HUES64 (cell line): Measurements from ENCODE around the gene CAMSAP2.

Source experiments
- H3K27ac ChIP-seq: 2 replicates; pipeline ENCODE4 v1.7.0; 2013; ENCODE audit warnings: low read depth, low read length, inconsistent platforms
- H3K27me3 ChIP-seq: 2 replicates; pipeline ENCODE4 v1.6.1; 2013; ENCODE audit warnings: mild to moderate bottlenecking, low read length; ENCODE audit not compliant: insufficient read depth
- H3K36me3 ChIP-seq: 2 replicates; pipeline ENCODE4 v1.6.1; 2013; ENCODE audit warnings: mild to moderate bottlenecking, low read length; ENCODE audit not compliant: insufficient read depth
- H3K4me1 ChIP-seq: 2 replicates; pipeline ENCODE4 v1.6.1; 2013; ENCODE audit warnings: mild to moderate bottlenecking, low read length, moderate library complexity; ENCODE audit not compliant: insufficient read depth
- H3K4me3 ChIP-seq: 2 replicates; pipeline ENCODE4 v1.5.1; 2013; ENCODE audit warnings: mild to moderate bottlenecking, low read length, moderate library complexity
- H3K9ac ChIP-seq: 2 replicates; pipeline ENCODE4 v1.6.1; 2013; ENCODE audit warnings: mild to moderate bottlenecking, low read depth, low read length
- H3K9me3 ChIP-seq: 2 replicates; pipeline ENCODE4 v1.6.1; 2013; ENCODE audit warnings: low read depth, low read length; ENCODE audit not compliant: insufficient read depth
- WGBS: fragments of 150-250, 120-280 bp; methylation state at CpG from one replicate; pipeline ENCODE4 v1.1.7; 2013; ENCODE audit warnings: missing lambda C conversion rate; 5-methylcytosine and 5-hydroxymethylcytosine counted together

CAMSAP2 gene

DNA sequence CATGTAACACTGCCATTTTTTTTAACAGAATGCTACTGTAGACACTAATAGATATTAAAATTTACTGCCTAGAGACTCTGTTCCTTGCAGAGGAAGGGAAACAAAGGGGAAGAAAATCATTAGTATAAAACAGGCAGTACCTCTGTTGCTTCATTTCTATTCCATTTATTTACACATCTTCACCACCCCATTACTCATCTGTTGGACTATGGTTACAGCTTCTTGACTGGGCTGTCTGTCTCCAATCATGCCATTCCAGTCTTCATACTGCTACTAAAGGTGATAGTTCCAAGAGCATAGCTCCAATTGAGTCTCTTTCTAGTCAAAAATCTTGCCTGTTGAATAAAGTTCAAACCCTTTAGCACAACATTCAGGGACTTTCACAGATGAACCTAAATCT is 111.9 kb downstream of the CAMSAP2 start:
- H3K4me1 ChIP-seq, result peaks cover 7% of the 10 kb centered on the region; the same call in 1 of the 2 replicates
- no peak overlapping the region for H3K27ac ChIP-seq
- H3K4me3 ChIP-seq, result no peak overlapping the region
- peaks cover 90% of the 10 kb centered on the region for H3K36me3 ChIP-seq
- H3K9me3 ChIP-seq, result no peaks in the 10 kb centered on the region
- no peak overlapping the region for H3K9ac ChIP-seq
- H3K27me3 ChIP-seq, result no peaks in the 10 kb centered on the region

DNA sequence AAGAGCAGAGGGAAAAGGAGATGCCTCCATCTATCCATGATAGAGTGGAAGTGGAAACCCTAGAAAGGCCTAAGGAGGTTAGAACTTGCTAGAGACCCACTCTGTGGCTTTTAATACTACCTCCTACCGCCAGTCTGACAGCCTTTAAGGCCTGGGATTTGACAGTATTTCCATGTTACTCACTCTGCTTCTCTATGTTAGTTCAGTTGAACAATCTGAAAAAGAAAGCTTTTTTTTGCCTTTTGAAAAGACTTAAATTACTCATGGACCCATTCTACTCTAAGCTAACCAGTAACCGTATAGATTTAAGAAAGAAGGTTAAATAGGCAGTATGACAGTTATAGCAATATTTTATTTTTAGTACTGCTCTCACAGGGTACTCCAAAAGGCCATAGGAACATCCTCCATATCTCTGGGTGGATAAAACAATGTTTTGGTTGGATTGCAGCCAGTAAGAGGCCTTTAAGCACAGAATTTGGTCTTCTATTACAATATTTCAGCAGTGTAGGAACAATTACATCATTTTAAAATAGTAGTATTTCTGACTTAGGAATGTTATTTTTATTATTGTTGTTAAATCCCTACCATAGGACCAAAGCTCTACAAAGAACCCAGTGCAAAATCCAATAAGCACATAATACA is 118.1 kb downstream of the CAMSAP2 start:
- 94% methylated on average over 1 of the region's 2 CpGs for WGBS
- Histone ChIP-seq H3K27ac (no peak overlapping the region), H3K27me3 (no peaks in the 10 kb centered on the region), H3K36me3 (peaks cover 80% of the 10 kb centered on the region), H3K4me1 (no peaks in the 10 kb centered on the region), H3K9me3 (no peaks in the 10 kb centered on the region), H3K9ac (no peak overlapping the region), H3K4me3 (no peak overlapping the region)

- no peak overlapping the region for H3K4me3 ChIP-seq
- no peaks in the 10 kb centered on the region for H3K9me3 ChIP-seq
- H3K27me3 ChIP-seq, result no peaks in the 10 kb centered on the region
- 90% methylated on average over 1 of the region's 1 CpG for WGBS
- no peaks in the 10 kb centered on the region for H3K4me1 ChIP-seq
- peaks cover 76% of the 10 kb centered on the region for H3K36me3 ChIP-seq
- H3K9ac ChIP-seq, result no peak overlapping the region
- H3K27ac ChIP-seq, result no peak overlapping the region
Measured at GRCh38 chr1:200857804-200858203, 119.1 kb downstream of the CAMSAP2 start.

DNA sequence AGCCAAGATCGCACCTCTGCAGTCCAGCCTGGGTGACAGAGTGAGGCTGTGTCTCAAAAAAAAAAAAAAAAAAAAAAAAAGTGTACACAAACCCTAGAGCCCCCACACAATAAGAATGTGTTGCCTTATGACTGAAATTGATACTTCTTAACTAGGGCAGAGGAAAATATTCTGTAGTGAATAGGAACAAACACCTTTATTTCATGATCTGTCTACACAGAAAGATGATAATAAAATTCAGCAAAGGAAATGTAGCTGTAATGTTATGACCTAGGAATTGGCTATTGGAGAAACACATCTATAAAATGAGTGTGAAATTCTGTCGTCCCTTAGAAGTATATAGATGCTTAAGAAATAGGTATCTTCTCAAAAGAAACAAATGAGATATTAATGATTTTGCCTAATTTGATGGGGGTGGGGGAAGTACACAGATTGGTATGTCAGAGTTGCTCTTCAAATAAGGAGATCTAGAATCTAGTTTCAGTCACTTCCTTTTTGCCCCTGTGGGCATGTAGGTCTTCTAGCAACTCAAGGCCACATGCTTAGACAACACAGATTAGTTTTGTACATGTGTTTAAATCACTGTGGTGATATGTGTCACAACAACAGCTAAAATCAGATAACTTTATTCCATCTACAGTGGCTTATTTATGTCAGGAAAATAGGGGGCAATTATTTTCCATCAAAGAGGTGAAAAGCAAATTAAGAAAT is 123.4 kb downstream of the CAMSAP2 start:
- Histone ChIP-seq H3K4me1 (no peaks in the 10 kb centered on the region), H3K27ac (no peak overlapping the region), H3K4me3 (no peak overlapping the region), H3K36me3 (peaks cover 39% of the 10 kb centered on the region), H3K9ac (no peak overlapping the region), H3K9me3 (no peaks in the 10 kb centered on the region), H3K27me3 (no peaks in the 10 kb centered on the region)
- 85% methylated on average over 2 of the region's 2 CpGs for WGBS

DNA sequence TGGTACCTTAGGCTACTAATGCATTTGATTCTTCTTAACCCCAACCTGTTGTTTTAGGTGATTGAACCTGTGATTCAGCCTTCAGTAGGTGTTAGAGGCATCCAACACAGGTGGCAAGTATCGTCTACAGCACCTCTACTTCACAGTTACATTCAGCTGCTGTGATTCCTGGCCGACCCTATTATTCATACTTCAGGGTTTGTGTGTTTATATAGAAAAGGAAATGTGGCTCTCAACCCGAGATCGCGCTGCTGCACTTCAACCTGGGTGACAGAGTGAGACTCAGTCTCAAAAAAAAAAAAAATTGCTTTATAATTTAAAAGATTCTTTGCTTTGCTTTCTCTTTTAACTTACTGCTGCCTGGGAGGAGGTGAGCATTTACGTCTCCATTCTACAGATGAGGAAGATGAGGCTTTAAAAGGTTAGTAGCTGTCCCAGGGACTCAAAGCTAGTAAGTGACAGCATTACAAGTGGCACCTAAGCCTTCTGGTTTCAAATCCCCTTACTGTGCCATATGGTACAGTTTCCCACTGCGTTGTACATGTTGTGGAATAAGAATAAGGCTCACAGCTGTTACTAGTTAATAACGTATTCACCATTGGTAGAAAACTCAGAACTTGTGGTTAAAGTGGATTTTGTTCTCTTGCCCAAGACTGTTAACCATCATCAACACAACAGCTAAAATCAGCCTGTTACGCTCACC is 124.2 kb downstream of the CAMSAP2 start:
- H3K4me3 ChIP-seq, result no peak overlapping the region
- no peak overlapping the region for H3K27ac ChIP-seq
- no peaks in the 10 kb centered on the region for H3K9me3 ChIP-seq
- no peak overlapping the region for H3K9ac ChIP-seq
- peaks cover 31% of the 10 kb centered on the region for H3K36me3 ChIP-seq
- H3K4me1 ChIP-seq, result no peaks in the 10 kb centered on the region
- 94% methylated on average over 5 of the region's 9 CpGs for WGBS
- no peaks in the 10 kb centered on the region for H3K27me3 ChIP-seq

- no peaks in the 10 kb centered on the region for H3K4me1 ChIP-seq
- WGBS, result 92% methylated on average over 3 of the region's 3 CpGs
Measured at GRCh38 chr1:200866116-200866515, 127.4 kb downstream of the CAMSAP2 start.

GRCh38 chr1:200866521-200866920 is 127.8 kb downstream of the CAMSAP2 start:
- WGBS, result 59% methylated on average over 5 of the region's 5 CpGs
- H3K9ac ChIP-seq, result no peak overlapping the region
- peaks cover 3% of the 10 kb centered on the region; the same call in 1 of the 2 replicates for H3K27me3 ChIP-seq
- H3K4me1 ChIP-seq, result no peaks in the 10 kb centered on the region
- H3K36me3 ChIP-seq, result peaks cover 6% of the 10 kb centered on the region
- no peak overlapping the region for H3K4me3 ChIP-seq
- H3K27ac ChIP-seq, result no peak overlapping the region
- H3K9me3 ChIP-seq, result no peaks in the 10 kb centered on the region

More at GRCh38 chr1:200866116-200866515, 127.4 kb downstream of the CAMSAP2 start:
- Histone ChIP-seq H3K36me3 (peaks cover 6% of the 10 kb centered on the region), H3K27me3 (no peaks in the 10 kb centered on the region), H3K27ac (no peak overlapping the region), H3K4me3 (no peak overlapping the region), H3K9ac (no peak overlapping the region), H3K9me3 (no peaks in the 10 kb centered on the region)

- no peaks in the 10 kb centered on the region for H3K9me3 ChIP-seq
- 87% methylated on average over 10 of the region's 11 CpGs for WGBS
- H3K36me3 ChIP-seq, result peaks cover 6% of the 10 kb centered on the region
- H3K9ac ChIP-seq, result no peak overlapping the region
- no peak overlapping the region for H3K27ac ChIP-seq
- no peaks in the 10 kb centered on the region for H3K4me1 ChIP-seq
- H3K4me3 ChIP-seq, result no peak overlapping the region
- peaks cover 10% of the 10 kb centered on the region for H3K27me3 ChIP-seq
Measured at GRCh38 chr1:200867018-200867811, 128.5 kb downstream of the CAMSAP2 start.

- H3K36me3 ChIP-seq, result no peaks in the 10 kb centered on the region; the same call in 1 of the 2 replicates
- no peak overlapping the region for H3K9ac ChIP-seq
- no peak overlapping the region for H3K27ac ChIP-seq
- H3K27me3 ChIP-seq, result peaks cover 30% of the 10 kb centered on the region
- no peak overlapping the region for H3K4me3 ChIP-seq
- no peaks in the 10 kb centered on the region for H3K4me1 ChIP-seq
- WGBS, result 92% methylated on average over 5 of the region's 5 CpGs
- H3K9me3 ChIP-seq, result no peaks in the 10 kb centered on the region
Measured at GRCh38 chr1:200869376-200869752, 130.7 kb downstream of the CAMSAP2 start.

GRCh38 chr1:200869753-200870391 is 131.2 kb downstream of the CAMSAP2 start:
- H3K27ac ChIP-seq, result no peak overlapping the region
- no peaks in the 10 kb centered on the region for H3K36me3 ChIP-seq
- no peak overlapping the region for H3K9ac ChIP-seq
- H3K4me3 ChIP-seq, result no peak overlapping the region
- WGBS, result 92% methylated on average over 9 of the region's 9 CpGs
- no peaks in the 10 kb centered on the region for H3K4me1 ChIP-seq
- no peaks in the 10 kb centered on the region for H3K9me3 ChIP-seq
- H3K27me3 ChIP-seq, result peaks cover 35% of the 10 kb centered on the region
